MM.1S (cell line): Measurements from ENCODE around the gene CTRB2.
"Not testable (repeated sequence)": the region's sequence is repeated elsewhere in the genome, so short reads cannot be mapped to it uniquely, and the experiment has no call there.

Source experiments
- DNase-seq: peaks from one replicate; pipeline ENCODE4 v3.0.0-alpha.2; 2015
- H2AFZ ChIP-seq: fragments of 300-600 bp; sonication (generic); 2 replicates; pipeline ENCODE4 v1.6.0; 2016; ENCODE audit warnings: antibody characterized with exemption, low read length
- H3F3A ChIP-seq: fragments of 300-600 bp; sonication (generic); 2 replicates; pipeline ENCODE4 v1.6.1; 2016; ENCODE audit warnings: mild to moderate bottlenecking, antibody characterized with exemption, low read length, moderate library complexity, mixed read lengths; ENCODE audit not compliant: insufficient read depth
- H3K27ac ChIP-seq: fragments of 300-600 bp; sonication (generic); 2 replicates; pipeline ENCODE4 v1.5.1; 2016; ENCODE audit warnings: mild to moderate bottlenecking, low read length
- H3K27me3 ChIP-seq: fragments of 300-600 bp; sonication (generic); replicated peaks from 2 replicates; pipeline ENCODE4 v1.6.0; 2016; ENCODE audit warnings: low read length; ENCODE audit not compliant: insufficient read depth
- H3K36me3 ChIP-seq: fragments of 300-600 bp; sonication (generic); replicated peaks from 2 replicates; pipeline ENCODE4 v1.6.1; 2016; ENCODE audit warnings: mild to moderate bottlenecking, low read length, mixed read lengths; ENCODE audit not compliant: insufficient read depth
- H3K4me1 ChIP-seq: fragments of 300-600 bp; sonication (generic); 2 replicates; pipeline ENCODE4 v1.6.1; 2016; ENCODE audit warnings: low read length, mixed read lengths
- H3K4me2 ChIP-seq: fragments of 300-600 bp; sonication (generic); 2 replicates; pipeline ENCODE4 v1.6.0; 2016; ENCODE audit warnings: low read depth, low read length
- H3K4me3 ChIP-seq: fragments of 300-600 bp; sonication (generic); 2 replicates; pipeline ENCODE4 v1.5.1; 2016; ENCODE audit warnings: low read length, mixed read lengths
- H3K79me2 ChIP-seq: fragments of 300-600 bp; sonication (generic); 2 replicates; pipeline ENCODE4 v1.6.1; 2016; ENCODE audit warnings: mixed run types, low read length, mixed read lengths
- H3K9ac ChIP-seq: fragments of 300-600 bp; sonication (generic); 2 replicates; pipeline ENCODE4 v1.6.1; 2016; ENCODE audit warnings: low read length, mixed read lengths
- H3K9me2 ChIP-seq: fragments of 300-600 bp; sonication (generic); replicated peaks from 2 replicates; pipeline ENCODE4 v1.6.1; 2016; ENCODE audit warnings: mild to moderate bottlenecking, low read length, mixed read lengths; ENCODE audit not compliant: insufficient read depth
- H3K9me3 ChIP-seq: fragments of 300-600 bp; sonication (generic); replicated peaks from 2 replicates; pipeline ENCODE4 v1.6.1; 2016; ENCODE audit warnings: mild to moderate bottlenecking, low read length, mixed read lengths; ENCODE audit not compliant: insufficient read depth
- H4K20me1 ChIP-seq: fragments of 300-600 bp; sonication (generic); 2 replicates; pipeline ENCODE4 v1.6.1; 2016; ENCODE audit warnings: mild to moderate bottlenecking, low read length, moderate library complexity, mixed read lengths; ENCODE audit not compliant: insufficient read depth
- EZH2 ChIP-seq: fragments of 300-600 bp; sonication (generic); optimal IDR thresholded peaks from 2 replicates; pipeline ENCODE3; 2017; ENCODE audit warnings: low read depth, mild to moderate bottlenecking, antibody characterized with exemption, low read length, mixed read lengths
- EZH2phosphoT487 ChIP-seq: fragments of 300-600 bp; sonication (generic); IDR thresholded peaks from 2 replicates; pipeline ENCODE4 v1.6.1; 2018; ENCODE audit warnings: antibody characterized with exemption, low read length
- TF ChIP-seq, protein P1 (sequence below): fragments of 300-600 bp; sonication (generic); IDR thresholded peaks from 2 replicates; pipeline ENCODE4 v1.5.1; 2016; ENCODE audit warnings: antibody characterized with exemption, low read length, mixed read lengths

CTRB2 gene

DNA sequence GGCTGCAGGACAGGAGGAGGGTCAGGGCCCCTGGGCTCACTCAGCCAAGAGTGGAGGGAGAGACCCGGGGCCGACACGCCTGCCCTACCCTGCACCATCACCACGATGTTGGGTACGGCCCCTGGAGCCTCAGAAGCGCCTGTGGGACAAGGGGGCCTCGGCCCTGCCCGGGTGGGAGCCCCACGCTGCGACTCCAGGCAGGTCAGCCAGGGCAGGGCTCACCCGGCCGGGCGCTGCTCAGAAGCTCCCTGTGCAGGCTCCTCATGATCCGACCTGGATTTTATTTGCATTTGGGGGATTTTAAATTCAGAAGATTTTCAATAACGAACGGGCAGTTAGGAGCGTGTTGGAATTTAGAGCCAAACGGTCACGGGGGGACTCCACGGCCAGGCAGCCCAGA, 2.1 kb downstream of the CTRB2 start:
- H3K4me2 ChIP-seq, H3K4me3 ChIP-seq, H4K20me1 ChIP-seq, H3K36me3 ChIP-seq, H3F3A ChIP-seq, H3K9ac ChIP-seq, H3K9me2 ChIP-seq, DNase-seq, H3K27ac ChIP-seq, H2AFZ ChIP-seq, H3K79me2 ChIP-seq, H3K4me1 ChIP-seq, H3K9me3 ChIP-seq, H3K27me3 ChIP-seq: not testable (repeated sequence)

DNA sequence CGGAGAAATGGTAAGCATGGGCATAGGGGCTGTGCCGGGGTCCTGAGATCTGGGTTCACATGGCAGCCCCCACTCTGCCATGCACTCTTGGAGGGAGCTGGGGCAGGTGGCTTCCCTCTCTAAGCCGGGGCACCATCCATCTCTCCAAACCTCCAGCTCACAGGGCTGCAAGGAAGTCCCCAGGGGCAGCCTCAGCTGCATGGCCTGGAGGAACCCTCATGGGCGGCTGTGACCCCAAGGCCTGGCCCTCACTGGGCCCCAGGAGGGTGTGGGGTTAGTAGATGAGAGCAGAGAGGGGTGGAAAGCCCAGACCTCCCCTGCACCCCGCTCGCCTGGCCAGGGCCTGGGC, 2.6 kb downstream of the CTRB2 start:
- H3K27me3 ChIP-seq, result no peaks in the 10 kb centered on the region
- H3K4me1 ChIP-seq, result no peaks in the 10 kb centered on the region
- H3F3A ChIP-seq, result no peaks in the 10 kb centered on the region
- H3K9me3 ChIP-seq, result no peaks in the 10 kb centered on the region
- H3K4me2 ChIP-seq, result no peak overlapping the region
- TF ChIP-seq EZH2phosphoT487, result no peak
- no peak overlapping the region for H3K27ac ChIP-seq
- H3K36me3 ChIP-seq, result no peaks in the 10 kb centered on the region
- no peak overlapping the region for H3K9ac ChIP-seq
- no peak overlapping the region for H3K4me3 ChIP-seq
- H3K9me2 ChIP-seq, result no peaks in the 10 kb centered on the region
- no peaks in the 10 kb centered on the region for H4K20me1 ChIP-seq
- DNase-seq, result no peak
- H3K79me2 ChIP-seq, result no peaks in the 10 kb centered on the region
- H2AFZ ChIP-seq, result no peak overlapping the region

GRCh38 chr16:75203667-75204409, 3.1 kb downstream of the CTRB2 start:
- DNase-seq, result no peak
- Histone ChIP-seq H3K27ac (no peak overlapping the region), H2AFZ (no peak overlapping the region), H3K4me3 (no peak overlapping the region), H3K4me1 (no peaks in the 10 kb centered on the region), H3K36me3 (no peaks in the 10 kb centered on the region), H3K9me2 (no peaks in the 10 kb centered on the region), H3K27me3 (no peaks in the 10 kb centered on the region), H3K4me2 (no peak overlapping the region), H3F3A (no peaks in the 10 kb centered on the region), H3K79me2 (no peaks in the 10 kb centered on the region), H4K20me1 (no peaks in the 10 kb centered on the region), H3K9me3 (no peaks in the 10 kb centered on the region), H3K9ac (no peak overlapping the region)
- no peak for TF ChIP-seq EZH2phosphoT487
- TF ChIP-seq, protein P1, sequence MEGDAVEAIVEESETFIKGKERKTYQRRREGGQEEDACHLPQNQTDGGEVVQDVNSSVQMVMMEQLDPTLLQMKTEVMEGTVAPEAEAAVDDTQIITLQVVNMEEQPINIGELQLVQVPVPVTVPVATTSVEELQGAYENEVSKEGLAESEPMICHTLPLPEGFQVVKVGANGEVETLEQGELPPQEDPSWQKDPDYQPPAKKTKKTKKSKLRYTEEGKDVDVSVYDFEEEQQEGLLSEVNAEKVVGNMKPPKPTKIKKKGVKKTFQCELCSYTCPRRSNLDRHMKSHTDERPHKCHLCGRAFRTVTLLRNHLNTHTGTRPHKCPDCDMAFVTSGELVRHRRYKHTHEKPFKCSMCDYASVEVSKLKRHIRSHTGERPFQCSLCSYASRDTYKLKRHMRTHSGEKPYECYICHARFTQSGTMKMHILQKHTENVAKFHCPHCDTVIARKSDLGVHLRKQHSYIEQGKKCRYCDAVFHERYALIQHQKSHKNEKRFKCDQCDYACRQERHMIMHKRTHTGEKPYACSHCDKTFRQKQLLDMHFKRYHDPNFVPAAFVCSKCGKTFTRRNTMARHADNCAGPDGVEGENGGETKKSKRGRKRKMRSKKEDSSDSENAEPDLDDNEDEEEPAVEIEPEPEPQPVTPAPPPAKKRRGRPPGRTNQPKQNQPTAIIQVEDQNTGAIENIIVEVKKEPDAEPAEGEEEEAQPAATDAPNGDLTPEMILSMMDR, result no peak
- no peak for TF ChIP-seq EZH2

GRCh38 chr16:75203096-75203495, 3.9 kb downstream of the CTRB2 start:
- H3K4me2 ChIP-seq, result no peak overlapping the region
- no peaks in the 10 kb centered on the region for H3K9me2 ChIP-seq
- no peak overlapping the region for H2AFZ ChIP-seq
- H3K36me3 ChIP-seq, result no peaks in the 10 kb centered on the region
- no peaks in the 10 kb centered on the region for H3F3A ChIP-seq
- no peaks in the 10 kb centered on the region for H4K20me1 ChIP-seq
- H3K9me3 ChIP-seq, result no peaks in the 10 kb centered on the region
- no peaks in the 10 kb centered on the region for H3K27me3 ChIP-seq
- H3K4me3 ChIP-seq, result no peak overlapping the region
- no peak overlapping the region for H3K27ac ChIP-seq
- no peaks in the 10 kb centered on the region for H3K79me2 ChIP-seq
- H3K9ac ChIP-seq, result no peak overlapping the region
- H3K4me1 ChIP-seq, result no peaks in the 10 kb centered on the region
- TF ChIP-seq, protein P1, result no peak
- TF ChIP-seq EZH2phosphoT487 (no peak), EZH2 (no peak)
- DNase-seq, result no peak
